ENCODE measurements around the gene MBD6. TPM values are rescaled to one million over a fixed set of nuclear protein-coding genes. Genes with fewer than 3 reads are reported as not detected.

The MBD6 gene
- total RNA-seq, 1 donor from 2014 or later = 99.0 TPM

- TF ChIP-seq CTCF (IDR thresholded peaks at IDR 0.05; ENCODE audit: unreplicated experiment) = no peak
- H3K4me3 Mint-ChIP-seq (ENCODE audit: unreplicated experiment) = no peak overlapping the region
- peaks cover 61% of the 10 kb centered on the region for H3K4me1 Mint-ChIP-seq (ENCODE audit: unreplicated experiment)
- no peaks in the 10 kb centered on the region for H3K9me3 Mint-ChIP-seq (ENCODE audit: unreplicated experiment)
- peaks cover 25% of the 10 kb centered on the region for H3K36me3 Mint-ChIP-seq (ENCODE audit: low read depth, unreplicated experiment)
- H3K27ac Mint-ChIP-seq (ENCODE audit: unreplicated experiment) = peak overlapping the region; percentile 86
- peaks cover 27% of the 10 kb centered on the region for H3K27me3 Mint-ChIP-seq (ENCODE audit: unreplicated experiment)
- DNase-seq (ENCODE audit: low spot score) = no peak
These were observed 43.6 kb upstream of the MBD6 start for GRCh38 chr12:57479043-57479375.

- no peak for DNase-seq (ENCODE audit: low spot score)
- peaks cover 20% of the 10 kb centered on the region for H3K36me3 Mint-ChIP-seq (ENCODE audit: low read depth, unreplicated experiment)
- peaks cover 55% of the 10 kb centered on the region for H3K4me1 Mint-ChIP-seq (ENCODE audit: unreplicated experiment)
- H3K9me3 Mint-ChIP-seq (ENCODE audit: unreplicated experiment) = no peaks in the 10 kb centered on the region
- peak within 1 kb of the TSS; percentile 86 for H3K27ac Mint-ChIP-seq (ENCODE audit: unreplicated experiment)
- no peak for TF ChIP-seq CTCF (IDR thresholded peaks at IDR 0.05; ENCODE audit: unreplicated experiment)
- H3K4me3 Mint-ChIP-seq (ENCODE audit: unreplicated experiment) = peak within 1 kb of the TSS; percentile 85
- H3K27me3 Mint-ChIP-seq (ENCODE audit: unreplicated experiment) = peaks cover 24% of the 10 kb centered on the region
These were observed 43.1 kb upstream of the MBD6 start, which contains the start of gene ARHGAP9 for GRCh38 chr12:57479376-57480115. ARHGAP9 (minus strand) TSS chr12:57479866; CDS start chr12:57479406, 460 bp downstream.

GRCh38 chr12:57481671-57482070 lies 41.0 kb upstream of the MBD6 start:
- Mint-ChIP-seq H3K4me1 (ENCODE audit: unreplicated experiment) (peaks cover 47% of the 10 kb centered on the region), H3K27me3 (ENCODE audit: unreplicated experiment) (peaks cover 23% of the 10 kb centered on the region), H3K9me3 (ENCODE audit: unreplicated experiment) (no peaks in the 10 kb centered on the region), H3K4me3 (ENCODE audit: unreplicated experiment) (peak overlapping the region; percentile 3), H3K27ac (ENCODE audit: unreplicated experiment) (no peak overlapping the region), H3K36me3 (ENCODE audit: low read depth, unreplicated experiment) (peaks cover 14% of the 10 kb centered on the region)
- no peak for DNase-seq (ENCODE audit: low spot score)
- no peak for TF ChIP-seq CTCF (IDR thresholded peaks at IDR 0.05; ENCODE audit: unreplicated experiment)

GRCh38 chr12:57483466-57483865 lies 39.2 kb upstream of the MBD6 start:
- Mint-ChIP-seq H3K27ac (ENCODE audit: unreplicated experiment) (peak overlapping the region; percentile 0), H3K4me1 (ENCODE audit: unreplicated experiment) (peaks cover 34% of the 10 kb centered on the region), H3K27me3 (ENCODE audit: unreplicated experiment) (peaks cover 14% of the 10 kb centered on the region), H3K9me3 (ENCODE audit: unreplicated experiment) (no peaks in the 10 kb centered on the region), H3K4me3 (ENCODE audit: unreplicated experiment) (no peak overlapping the region), H3K36me3 (ENCODE audit: low read depth, unreplicated experiment) (peaks cover 15% of the 10 kb centered on the region)
- no peak for DNase-seq (ENCODE audit: low spot score)
- TF ChIP-seq CTCF (IDR thresholded peaks at IDR 0.05; ENCODE audit: unreplicated experiment) = no peak

- Mint-ChIP-seq H3K27me3 (ENCODE audit: unreplicated experiment) (peaks cover 7% of the 10 kb centered on the region), H3K9me3 (ENCODE audit: unreplicated experiment) (no peaks in the 10 kb centered on the region), H3K27ac (ENCODE audit: unreplicated experiment) (no peak overlapping the region), H3K4me1 (ENCODE audit: unreplicated experiment) (peaks cover 22% of the 10 kb centered on the region), H3K4me3 (ENCODE audit: unreplicated experiment) (no peak overlapping the region), H3K36me3 (ENCODE audit: low read depth, unreplicated experiment) (peaks cover 24% of the 10 kb centered on the region)
- no peak for TF ChIP-seq CTCF (IDR thresholded peaks at IDR 0.05; ENCODE audit: unreplicated experiment)
- DNase-seq (ENCODE audit: low spot score) = no peak
These were observed 36.9 kb upstream of the MBD6 start for GRCh38 chr12:57485695-57486094.

All from endothelial cell (in vitro differentiated cells).